Neural cell (in vitro differentiated cells): ENCODE data around the gene SENP2.

ENCODE experiments used
- CTCF ChIP-seq: fragments of 450-650 bp; IDR thresholded peaks from 2 replicates; pipeline ENCODE4 v1.5.1; 2014; ENCODE audit warnings: antibody characterized with exemption, mild to moderate bottlenecking, moderate library complexity; ENCODE audit not compliant: poor library complexity, severe bottlenecking
- EP300 ChIP-seq: fragments of 450-650 bp; conservative IDR thresholded peaks from 2 replicates; pipeline ENCODE4 v1.6.1; 2014; ENCODE audit warnings: antibody characterized with exemption, mild to moderate bottlenecking, moderate library complexity; ENCODE audit not compliant: poor library complexity, severe bottlenecking
- POLR2AphosphoS5 ChIP-seq: IDR thresholded peaks from 2 replicates; pipeline ENCODE4 v1.6.1; 2012

DNA sequence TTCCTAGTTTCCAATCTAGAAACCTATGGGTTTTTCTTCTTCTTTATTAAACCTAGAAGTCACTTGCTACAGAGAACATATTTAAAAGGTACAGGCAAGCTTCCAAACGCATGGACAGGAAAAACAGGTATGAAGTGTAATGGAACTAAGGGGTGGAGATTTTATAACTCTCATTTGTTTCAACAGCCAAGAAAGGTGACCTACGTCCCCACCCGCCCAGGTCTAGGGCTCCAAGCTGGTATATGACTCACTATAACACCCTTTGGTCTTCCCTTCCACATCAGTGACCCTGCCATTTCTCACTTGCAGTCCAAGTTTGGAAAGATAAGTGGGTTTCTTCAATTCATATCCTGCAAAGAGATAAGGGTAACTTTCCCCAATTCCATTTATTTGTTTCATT lies 27.7 kb upstream of the SENP2 start:
- TF ChIP-seq CTCF (no peak), POLR2AphosphoS5 (no peak), EP300 (no peak)
